HCT116 (cell line): Measurements from ENCODE around the gene STXBP5. TPM values are rescaled to one million over a fixed set of nuclear protein-coding genes. Genes with fewer than 3 reads are reported as not detected.

ENCODE experiments used
- ATAC-seq: fragments of 200-7000 bp; cut with Tn5 transposase; 2 replicates; pipeline ENCODE4 v1.9.1; 2020; ENCODE audit warnings: mild to moderate bottlenecking, moderate library complexity
- BruUV-seq: library from RNA; stranded (reverse); fragments of 400-500 nt; replicated peaks from 2 replicates; lab custom pipeline; 2021; lab: Mats Ljungman, UMichigan
- CTCF ChIA-PET: fragments of 300-600 bp; sonication (Branson Sonifier 250); formaldehyde crosslinking; loops from one replicate; lab custom pipeline; 2021; ENCODE audit warnings: antibody characterized with exemption; lab: Charles Lee
- POLR2A ChIA-PET: fragments of 300-600, 350-600 bp; sonication (Branson Sonifier 250); formaldehyde crosslinking; loops from one replicate; lab custom pipeline; 2021; ENCODE audit warnings: antibody characterized with exemption; lab: Charles Lee
- RAD21 ChIA-PET, 2 experiments: fragments of 300-600 bp; sonication (Branson Sonifier 250); formaldehyde crosslinking; loops; one replicate each; lab custom pipeline; 2023; ENCODE audit warnings: low total read pairs in 2 of 2; ENCODE audit not compliant: uncharacterized antibody in 2 of 2, unreplicated experiment in 2 of 2, low non-redundant PET in 1 of 2; lab: Charles Lee
- DNase-seq: peaks from one replicate; pipeline ENCODE4 v3.0.0-alpha.2; 2010; ENCODE audit warnings: low read depth, low spot score
- H2AFZ ChIP-seq: fragments of 200-600 bp; shearing (Covaris generic), sonication (generic); 2 replicates; pipeline ENCODE4 v1.6.1; 2017; ENCODE audit warnings: low read depth, mixed run types, mixed read lengths, antibody characterized with exemption, low read length; ENCODE audit not compliant: poor library complexity, severe bottlenecking
- H3K27ac ChIP-seq: 2 replicates; pipeline ENCODE4 v1.5.1; 2012; ENCODE audit warnings: low read depth, low read length
- H3K27me3 ChIP-seq: fragments of 200-600 bp; sonication (generic); 2 replicates; pipeline ENCODE4 v1.6.1; 2016; ENCODE audit warnings: mixed run types, low read length, mixed read lengths; ENCODE audit not compliant: insufficient read depth
- H3K36me3 ChIP-seq, 2 experiments: fragments of 200-500 bp in 1 of 2; fragments of 200-600 bp in 1 of 2; sonication (Bioruptor generic) in 1 of 2; sonication (generic) in 1 of 2; 2 replicates each; pipeline versions ENCODE4 v1.5.1 to v1.6.1; 2014 to 2016; ENCODE audit warnings: low read length in 2 of 2, inconsistent platforms in 1 of 2, mixed read lengths in 1 of 2, mixed run types in 1 of 2; ENCODE audit not compliant: insufficient read depth in 2 of 2, control insufficient read depth in 1 of 2
- H3K4me1 ChIP-seq, 2 experiments: fragments of 200-600 bp in 1 of 2; sonication (generic) in 1 of 2; 2 replicates each; pipeline versions ENCODE4 v1.5.1 to v1.6.1; 2012 to 2017; ENCODE audit warnings: low read length in 2 of 2, inconsistent platforms in 1 of 2, mild to moderate bottlenecking in 1 of 2, mixed read lengths in 1 of 2, mixed run types in 1 of 2, moderate library complexity in 1 of 2; ENCODE audit not compliant: insufficient read depth in 2 of 2, control insufficient read depth in 1 of 2
- H3K4me2 ChIP-seq: fragments of 200-600 bp; sonication (generic); 2 replicates; pipeline ENCODE4 v1.6.1; 2017; ENCODE audit warnings: mixed run types, low read length, mixed read lengths
- H3K4me3 ChIP-seq, 2 experiments: fragments of 200-600 bp in 1 of 2; sonication (generic) in 1 of 2; replicated peaks in 1 of 2; 2 replicates each; pipeline ENCODE4 v1.5.1; 2011 to 2016; ENCODE audit warnings: low read length in 2 of 2, control low read depth in 1 of 2, low read depth in 1 of 2, mild to moderate bottlenecking in 1 of 2, mixed read lengths in 1 of 2, mixed run types in 1 of 2
- H3K79me2 ChIP-seq: fragments of 200-600 bp; sonication (generic); 2 replicates; pipeline ENCODE4 v1.6.1; 2017; ENCODE audit warnings: mild to moderate bottlenecking, mixed run types, low read length, moderate library complexity, mixed read lengths; ENCODE audit not compliant: insufficient read depth
- H3K9ac ChIP-seq: fragments of 200-600 bp; sonication (generic); 2 replicates; pipeline ENCODE4 v1.6.1; 2016; ENCODE audit warnings: low read length, mixed read lengths
- H3K9me2 ChIP-seq: fragments of 200-600 bp; sonication (generic), shearing (Covaris generic); 2 replicates; pipeline ENCODE4 v1.6.1; 2017; ENCODE audit warnings: mixed run types, mild to moderate bottlenecking, moderate library complexity; ENCODE audit not compliant: insufficient read depth
- H3K9me3 ChIP-seq, 2 experiments: fragments of 200-500 bp in 1 of 2; fragments of 200-600 bp in 1 of 2; sonication (Bioruptor generic) in 1 of 2; sonication (generic) in 1 of 2; 2 replicates each; pipeline ENCODE4 v1.6.1; 2014 to 2017; ENCODE audit warnings: low read length in 2 of 2, mixed read lengths in 2 of 2, inconsistent platforms in 1 of 2, low read depth in 1 of 2, mild to moderate bottlenecking in 1 of 2, mixed run types in 1 of 2, moderate library complexity in 1 of 2; ENCODE audit not compliant: control insufficient read depth in 1 of 2, insufficient read depth in 1 of 2
- H4K20me1 ChIP-seq: fragments of 200-600 bp; sonication (generic), shearing (Covaris generic); 2 replicates; pipeline ENCODE4 v1.6.1; 2017; ENCODE audit warnings: mixed run types, mild to moderate bottlenecking, moderate library complexity; ENCODE audit not compliant: insufficient read depth
- CEBPB ChIP-seq: IDR thresholded peaks from 2 replicates; pipeline ENCODE4 v1.6.1; 2012; ENCODE audit warnings: low read depth
- EGR1 ChIP-seq: IDR thresholded peaks from 2 replicates; pipeline ENCODE4 v1.6.1; 2012; ENCODE audit warnings: low read depth
- EZH2 ChIP-seq: fragments of 200-600 bp; sonication (generic); IDR thresholded peaks from 2 replicates; pipeline ENCODE4 v1.6.1; 2017; ENCODE audit warnings: antibody characterized with exemption, mixed run types
- EZH2phosphoT487 ChIP-seq: fragments of 200-600 bp; IDR thresholded peaks from 2 replicates; pipeline ENCODE4 v1.6.1; 2018; ENCODE audit warnings: antibody characterized with exemption, borderline replicate concordance
- FOSL1 ChIP-seq: IDR thresholded peaks from 2 replicates; pipeline ENCODE4 v1.6.1; 2012; ENCODE audit warnings: low read depth
- JUND ChIP-seq: IDR thresholded peaks from 2 replicates; pipeline ENCODE4 v1.6.1; 2012
- POLR2A ChIP-seq: IDR thresholded peaks from 2 replicates; pipeline ENCODE4 v1.7.0; 2011; ENCODE audit warnings: borderline replicate concordance; ENCODE audit not compliant: insufficient read depth, insufficient read length; ENCODE audit errors: extremely low read depth
- SIN3A ChIP-seq: IDR thresholded peaks from 2 replicates; pipeline ENCODE4 v1.6.1; 2012; ENCODE audit warnings: low read depth
- SP1 ChIP-seq: IDR thresholded peaks from 2 replicates; pipeline ENCODE4 v1.6.1; 2012; ENCODE audit warnings: low read depth
- YY1 ChIP-seq: IDR thresholded peaks from 2 replicates; pipeline ENCODE4 v1.6.1; 2011; ENCODE audit warnings: low read length, low read depth, moderate library complexity, mild to moderate bottlenecking; ENCODE audit not compliant: insufficient replicate concordance; ENCODE audit errors: extremely low read depth
- ZFX ChIP-seq: fragments of 450-650 bp; IDR thresholded peaks from 2 replicates; pipeline ENCODE4 v1.6.1; 2017
- intact Hi-C: fragments of 100-400 bp; cut with micrococcal nuclease; formaldehyde crosslinking; loops from 2 replicates; pipeline ENCODE4 v1.10.0; 2022
- total RNA-seq: library from RNA; stranded (reverse); gene quantifications from one replicate; pipeline ENCODE4 v1.2.1, GENCODE V29; 2021; ENCODE audit not compliant: unreplicated experiment
- TF ChIP-seq, protein P1 (sequence below): IDR thresholded peaks from 2 replicates; pipeline ENCODE4 v1.6.1; 2012
- TF ChIP-seq, protein P2 (sequence below), 3 experiments: fragments of 200-600 bp in 1 of 3; sonication (generic) in 1 of 3; IDR thresholded peaks in 2 of 3; conservative IDR thresholded peaks in 1 of 3; 2 replicates each; pipeline ENCODE4 v1.5.1; 2012 to 2017; ENCODE audit warnings: low read depth in 2 of 3, low read length in 2 of 3, antibody characterized with exemption in 1 of 3, borderline replicate concordance in 1 of 3, control low read depth in 1 of 3, mild to moderate bottlenecking in 1 of 3, mixed read lengths in 1 of 3, mixed run types in 1 of 3, moderate library complexity in 1 of 3; ENCODE audit not compliant: insufficient read depth in 1 of 3
- TF ChIP-seq, protein P3 (sequence below): IDR thresholded peaks from 2 replicates; pipeline ENCODE4 v1.6.1; 2012

STXBP5 gene
- total RNA-seq, 1 experiment from 2014 or later: 12.6 TPM

DNA sequence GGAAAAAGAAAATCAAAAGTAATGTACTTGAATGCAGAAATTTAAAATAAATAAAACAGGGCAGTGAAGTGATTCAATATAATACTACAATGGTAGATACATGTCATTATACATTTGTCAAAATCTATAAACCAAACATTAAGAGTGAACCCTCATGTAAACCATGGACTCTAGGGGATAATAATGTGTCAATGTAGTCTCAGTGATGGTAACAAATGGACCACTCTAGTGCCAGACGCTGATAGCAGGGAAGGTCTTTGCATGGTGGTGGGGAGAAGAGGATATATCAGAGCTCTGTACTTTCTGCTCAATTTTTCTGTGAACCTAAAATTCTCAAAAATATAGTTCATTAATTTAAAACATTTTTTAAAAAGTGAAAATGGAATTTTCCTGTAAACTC is 19.8 kb upstream of the STXBP5 start (continued):
- TF ChIP-seq, protein P1, sequence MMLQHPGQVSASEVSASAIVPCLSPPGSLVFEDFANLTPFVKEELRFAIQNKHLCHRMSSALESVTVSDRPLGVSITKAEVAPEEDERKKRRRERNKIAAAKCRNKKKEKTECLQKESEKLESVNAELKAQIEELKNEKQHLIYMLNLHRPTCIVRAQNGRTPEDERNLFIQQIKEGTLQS: no peak
- TF ChIP-seq, protein P2, sequence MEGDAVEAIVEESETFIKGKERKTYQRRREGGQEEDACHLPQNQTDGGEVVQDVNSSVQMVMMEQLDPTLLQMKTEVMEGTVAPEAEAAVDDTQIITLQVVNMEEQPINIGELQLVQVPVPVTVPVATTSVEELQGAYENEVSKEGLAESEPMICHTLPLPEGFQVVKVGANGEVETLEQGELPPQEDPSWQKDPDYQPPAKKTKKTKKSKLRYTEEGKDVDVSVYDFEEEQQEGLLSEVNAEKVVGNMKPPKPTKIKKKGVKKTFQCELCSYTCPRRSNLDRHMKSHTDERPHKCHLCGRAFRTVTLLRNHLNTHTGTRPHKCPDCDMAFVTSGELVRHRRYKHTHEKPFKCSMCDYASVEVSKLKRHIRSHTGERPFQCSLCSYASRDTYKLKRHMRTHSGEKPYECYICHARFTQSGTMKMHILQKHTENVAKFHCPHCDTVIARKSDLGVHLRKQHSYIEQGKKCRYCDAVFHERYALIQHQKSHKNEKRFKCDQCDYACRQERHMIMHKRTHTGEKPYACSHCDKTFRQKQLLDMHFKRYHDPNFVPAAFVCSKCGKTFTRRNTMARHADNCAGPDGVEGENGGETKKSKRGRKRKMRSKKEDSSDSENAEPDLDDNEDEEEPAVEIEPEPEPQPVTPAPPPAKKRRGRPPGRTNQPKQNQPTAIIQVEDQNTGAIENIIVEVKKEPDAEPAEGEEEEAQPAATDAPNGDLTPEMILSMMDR (IDR thresholded peaks at IDR 0.05 in 2 of 3, conservative IDR thresholded peaks at IDR 0.05 in 1 of 3; ENCODE audit: borderline replicate concordance in 1 of 3, insufficient read depth in 1 of 3, low read depth in 2 of 3, low read length in 2 of 3): no peak
- TF ChIP-seq SP1: no peak
- TF ChIP-seq SIN3A: no peak

DNA sequence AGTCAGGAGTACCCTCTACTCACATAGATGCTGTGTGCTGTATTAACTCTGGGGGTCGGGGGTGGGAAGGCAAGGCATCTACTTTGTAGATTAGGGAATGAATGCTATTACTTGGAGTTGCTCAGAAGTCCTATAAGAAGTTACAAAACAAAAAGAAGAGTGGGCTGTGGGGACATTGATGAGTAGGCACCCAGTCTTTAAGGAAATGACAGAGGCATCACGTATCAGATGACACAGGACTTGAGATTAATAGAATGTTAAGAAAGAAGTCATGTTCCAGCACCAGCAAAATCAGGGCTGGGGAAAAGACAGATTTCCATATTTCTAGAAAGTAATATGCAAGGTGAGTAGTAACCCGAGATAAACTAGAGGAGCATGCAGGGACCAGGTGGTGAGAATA is 19.0 kb upstream of the STXBP5 start:
- no TSS peak for BruUV-seq
- POLR2A ChIA-PET: no interaction called here
- RAD21 ChIA-PET: no interaction called here

DNA sequence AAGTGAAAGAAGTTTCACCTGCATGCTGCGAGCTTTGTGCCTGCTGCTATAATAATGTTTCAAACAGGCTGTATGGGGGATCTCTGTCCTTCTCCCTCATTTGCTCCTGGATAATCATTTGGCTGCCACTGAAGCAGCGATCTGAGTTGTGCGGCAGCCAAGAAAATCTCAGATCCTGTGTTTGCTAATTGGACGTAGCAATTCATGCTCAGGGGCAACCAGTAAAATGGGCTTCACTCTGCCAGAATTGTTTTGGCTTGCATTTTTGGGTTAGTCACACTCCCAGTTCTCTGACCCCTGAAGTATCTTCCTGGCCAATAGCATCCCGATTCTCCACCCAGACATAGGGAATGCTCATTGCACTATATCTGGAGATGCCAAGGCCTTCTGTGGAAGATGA is 13.7 kb upstream of the STXBP5 start:
- Histone ChIP-seq H2AFZ (no peak overlapping the region), H3K4me3 (no peak overlapping the region), H3K4me2 (no peak overlapping the region), H3K9ac (no peak overlapping the region), H3K79me2 (no peaks in the 10 kb centered on the region), H4K20me1 (no peaks in the 10 kb centered on the region), H3K9me3 (no peaks in the 10 kb centered on the region), H3K36me3 (no peaks in the 10 kb centered on the region), H3K4me1 (no peaks in the 10 kb centered on the region), H3K9me2 (no peaks in the 10 kb centered on the region), H3K27me3 (no peaks in the 10 kb centered on the region), H3K27ac (no peak overlapping the region)
- ChIA-PET POLR2A (no interaction called here), CTCF (no interaction called here), RAD21 (no interaction called here)
- intact Hi-C loops: no loop called here
- no TSS peak for BruUV-seq
- ATAC-seq (no peak), DNase-seq (no peak)
- TF ChIP-seq, protein P2 (IDR thresholded peaks at IDR 0.05 in 2 of 3, conservative IDR thresholded peaks at IDR 0.05 in 1 of 3; ENCODE audit: borderline replicate concordance in 1 of 3, insufficient read depth in 1 of 3, low read depth in 2 of 3, low read length in 2 of 3): no peak
- TF ChIP-seq, protein P3, sequence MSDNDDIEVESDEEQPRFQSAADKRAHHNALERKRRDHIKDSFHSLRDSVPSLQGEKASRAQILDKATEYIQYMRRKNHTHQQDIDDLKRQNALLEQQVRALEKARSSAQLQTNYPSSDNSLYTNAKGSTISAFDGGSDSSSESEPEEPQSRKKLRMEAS: no peak
- TF ChIP-seq SIN3A: no peak
- TF ChIP-seq JUND: no peak
- no peak for TF ChIP-seq FOSL1
- TF ChIP-seq YY1: no peak
- no peak for TF ChIP-seq ZFX
- no peak for TF ChIP-seq EZH2phosphoT487
- TF ChIP-seq, protein P1: no peak
- no peak for TF ChIP-seq POLR2A
- TF ChIP-seq SP1: no peak
- TF ChIP-seq CEBPB: no peak
- no peak for TF ChIP-seq EZH2
- no peak for TF ChIP-seq EGR1

More for the DNA sequence above, 19.0 kb upstream of the STXBP5 start:
- Histone ChIP-seq H3K9ac (no peak overlapping the region), H3K4me2 (no peak overlapping the region), H3K9me3 (no peaks in the 10 kb centered on the region), H3K36me3 (no peaks in the 10 kb centered on the region), H4K20me1 (no peaks in the 10 kb centered on the region), H3K27ac (no peak overlapping the region), H3K27me3 (no peaks in the 10 kb centered on the region), H3K9me2 (no peaks in the 10 kb centered on the region), H3K4me1 (no peaks in the 10 kb centered on the region), H3K79me2 (no peaks in the 10 kb centered on the region), H2AFZ (no peak overlapping the region), H3K4me3 (no peak overlapping the region)
- DNase-seq: no peak
- intact Hi-C loops: no loop called here
- TF ChIP-seq YY1 (no peak), FOSL1 (no peak), EZH2phosphoT487 (no peak)
- ATAC-seq: no peak
- CTCF ChIA-PET: no interaction called here
